Astrocyte of the spinal cord (primary cell): ENCODE results near the gene ROR1.

Experiments used
- DNase-seq: peaks from one replicate; pipeline ENCODE4 v3.0.0; 2011; ENCODE audit warnings: low read depth, low spot score
- H3K4me3 ChIP-seq: 2 replicates; pipeline ENCODE4 v1.5.1; 2011; ENCODE audit warnings: low read depth, mild to moderate bottlenecking, low read length, moderate library complexity
- in situ Hi-C: cut with HindIII; loops from 2 replicates; pipeline ENCODE4 v1.10.0; 2017; ENCODE audit warnings: low sequenced_read_pairs
- TF ChIP-seq, protein P1 (sequence below): IDR thresholded peaks from 2 replicates; pipeline ENCODE4 v1.5.1; 2012; ENCODE audit warnings: low read depth, mild to moderate bottlenecking, low read length, inconsistent platforms

Gene ROR1

DNA sequence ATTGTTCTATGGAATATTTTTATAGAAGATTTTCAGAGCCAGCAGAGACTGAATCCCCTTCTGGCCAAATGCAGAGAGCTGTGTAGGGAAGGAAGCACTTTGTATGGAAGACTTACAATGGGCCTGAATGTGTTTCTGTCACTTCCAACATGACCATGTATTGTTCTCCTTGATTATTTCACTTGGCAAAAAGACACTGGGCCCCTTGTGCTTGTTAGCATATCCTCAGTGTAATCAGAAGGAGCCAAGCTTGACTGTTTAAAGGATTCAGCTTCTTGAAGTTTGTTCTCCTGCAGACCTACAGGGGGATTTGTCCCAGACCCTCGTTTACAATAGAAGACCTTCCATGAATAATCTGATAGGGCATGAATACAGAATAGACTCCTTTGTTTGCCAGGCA is 381.5 kb downstream of the ROR1 start:
- in situ Hi-C loops = no loop called here
- DNase-seq = no peak
- no peak overlapping the region for H3K4me3 ChIP-seq
- TF ChIP-seq, protein P1, sequence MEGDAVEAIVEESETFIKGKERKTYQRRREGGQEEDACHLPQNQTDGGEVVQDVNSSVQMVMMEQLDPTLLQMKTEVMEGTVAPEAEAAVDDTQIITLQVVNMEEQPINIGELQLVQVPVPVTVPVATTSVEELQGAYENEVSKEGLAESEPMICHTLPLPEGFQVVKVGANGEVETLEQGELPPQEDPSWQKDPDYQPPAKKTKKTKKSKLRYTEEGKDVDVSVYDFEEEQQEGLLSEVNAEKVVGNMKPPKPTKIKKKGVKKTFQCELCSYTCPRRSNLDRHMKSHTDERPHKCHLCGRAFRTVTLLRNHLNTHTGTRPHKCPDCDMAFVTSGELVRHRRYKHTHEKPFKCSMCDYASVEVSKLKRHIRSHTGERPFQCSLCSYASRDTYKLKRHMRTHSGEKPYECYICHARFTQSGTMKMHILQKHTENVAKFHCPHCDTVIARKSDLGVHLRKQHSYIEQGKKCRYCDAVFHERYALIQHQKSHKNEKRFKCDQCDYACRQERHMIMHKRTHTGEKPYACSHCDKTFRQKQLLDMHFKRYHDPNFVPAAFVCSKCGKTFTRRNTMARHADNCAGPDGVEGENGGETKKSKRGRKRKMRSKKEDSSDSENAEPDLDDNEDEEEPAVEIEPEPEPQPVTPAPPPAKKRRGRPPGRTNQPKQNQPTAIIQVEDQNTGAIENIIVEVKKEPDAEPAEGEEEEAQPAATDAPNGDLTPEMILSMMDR = no peak

- peak; percentile 78 for DNase-seq
- no peak overlapping the region for H3K4me3 ChIP-seq
- TF ChIP-seq, protein P1 = no peak
- in situ Hi-C loops = no loop called here
Observed at GRCh38 chr1:64161357-64161941, 387.6 kb downstream of the ROR1 start.

DNA sequence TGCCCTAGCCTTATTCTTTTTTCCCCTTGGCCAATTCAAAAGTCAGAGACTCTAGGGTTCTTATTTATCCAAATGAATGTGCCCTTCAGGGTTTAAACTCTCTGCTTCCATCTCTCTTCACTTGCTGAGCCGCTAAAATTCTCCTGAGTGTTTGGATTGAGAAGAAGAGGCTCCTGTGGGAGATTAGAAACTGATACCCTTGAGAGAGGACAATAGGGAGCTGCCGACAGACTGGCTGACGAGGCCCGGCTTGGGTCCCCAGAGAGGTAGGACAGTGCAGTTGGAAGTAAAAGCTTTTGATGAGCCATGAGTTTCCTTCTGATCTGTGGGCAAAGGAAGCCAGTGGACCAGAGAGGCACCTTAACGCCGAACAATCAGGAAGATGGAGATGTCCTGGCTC is 388.3 kb downstream of the ROR1 start:
- in situ Hi-C loops = no loop called here
- no peak overlapping the region for H3K4me3 ChIP-seq
- TF ChIP-seq, protein P1 = no peak
- DNase-seq = no peak

GRCh38 chr1:64162804-64163203 is 389.0 kb downstream of the ROR1 start:
- no peak for DNase-seq
- in situ Hi-C loops = no loop called here
- TF ChIP-seq, protein P1 = no peak
- H3K4me3 ChIP-seq = no peak overlapping the region

GRCh38 chr1:64163431-64163830 is 389.6 kb downstream of the ROR1 start:
- DNase-seq = no peak
- in situ Hi-C loops = no loop called here
- H3K4me3 ChIP-seq = no peak overlapping the region
- TF ChIP-seq, protein P1 = no peak

- in situ Hi-C loops = no loop called here
- TF ChIP-seq, protein P1 = peak; percentile 68
- DNase-seq = peak; percentile 63
- no peak overlapping the region for H3K4me3 ChIP-seq
Observed at GRCh38 chr1:64163970-64164369, 390.2 kb downstream of the ROR1 start.

DNA sequence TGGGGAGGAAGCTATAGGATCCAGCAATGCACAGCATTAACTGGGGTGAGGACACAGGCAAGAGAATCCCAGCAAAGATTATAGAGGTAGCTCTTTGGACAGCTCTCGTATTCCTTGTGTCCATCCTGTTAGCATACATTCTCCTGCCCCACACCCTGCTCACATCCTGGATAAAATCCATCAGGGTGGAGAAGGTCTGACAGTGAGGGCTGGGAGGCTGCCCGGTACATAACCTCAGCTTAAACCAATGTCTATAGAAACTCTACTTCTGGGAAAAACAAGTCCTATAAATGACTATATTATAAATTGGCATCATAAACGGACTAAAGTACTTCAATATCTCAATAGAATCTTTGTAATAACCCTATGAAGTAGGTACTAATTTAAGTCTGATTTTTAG is 392.8 kb downstream of the ROR1 start:
- H3K4me3 ChIP-seq = no peak overlapping the region
- in situ Hi-C loops = no loop called here
- TF ChIP-seq, protein P1 = no peak
- no peak for DNase-seq
